B cell (primary cell): ENCODE results near the gene ITGB2. TPM values are rescaled to one million over a fixed set of nuclear protein-coding genes. Genes with fewer than 3 reads are reported as not detected.

Experiments
- ATAC-seq: fragments of 200-7000 bp; cut with Tn5 transposase; one replicate; pipeline ENCODE4 v1.10.0; 2021; ENCODE audit warnings: low read depth, mild to moderate bottlenecking, moderate number of reproducible peaks, moderate library complexity
- CTCF ChIA-PET: fragments of 350-600 bp; sonication (Branson Sonifier 250); formaldehyde crosslinking; loops from one replicate; lab custom pipeline; 2021; ENCODE audit warnings: antibody characterized with exemption, inconsistent platforms; lab: Charles Lee
- POLR2A ChIA-PET: fragments of 350-600 bp; sonication (Branson Sonifier 250); formaldehyde crosslinking; loops from one replicate; lab custom pipeline; 2021; ENCODE audit warnings: antibody characterized with exemption; lab: Charles Lee
- DNase-seq: peaks from one replicate; pipeline ENCODE4 v3.0.0; 2013
- H2AFZ ChIP-seq: 2 replicates; pipeline ENCODE4 v1.6.1; 2012; ENCODE audit warnings: mild to moderate bottlenecking, low read depth, low read length; ENCODE audit not compliant: insufficient read depth, poor library complexity, severe bottlenecking
- H3K27ac ChIP-seq, 2 donors: 1 replicate in 1 of 2; 2 replicates in 1 of 2; pipeline ENCODE4 v1.5.1; 2012 to 2013; ENCODE audit warnings: low read length in 2 of 2, mild to moderate bottlenecking in 2 of 2, moderate library complexity in 1 of 2
- H3K27me3 ChIP-seq, 4 experiments: fragments of 200-600 bp in 1 of 4; sonication (generic) in 1 of 4; replicated peaks in 1 of 4; 1 replicate in 2 of 4; 2 replicates in 2 of 4; pipeline versions ENCODE4 v1.6.1 to v1.7.0; 2013 to 2016; ENCODE audit warnings: low read length in 3 of 4, mild to moderate bottlenecking in 2 of 4, mixed read lengths in 1 of 4, moderate library complexity in 1 of 4; ENCODE audit not compliant: insufficient read depth in 4 of 4, control insufficient read depth in 3 of 4; ENCODE audit errors: control extremely low read depth in 1 of 4
- H3K36me3 ChIP-seq, 2 experiments: replicated peaks in 1 of 2; 1 replicate in 1 of 2; 2 replicates in 1 of 2; pipeline versions ENCODE4 v1.6.1 to v1.7.1; 2013; ENCODE audit warnings: low read length in 1 of 2; ENCODE audit not compliant: insufficient read depth in 2 of 2, control insufficient read depth in 1 of 2; ENCODE audit errors: control extremely low read depth in 1 of 2, extremely low read depth in 1 of 2
- H3K4me1 ChIP-seq, 2 donors: fragments of 200-600 bp in 1 of 2; sonication (generic) in 1 of 2; 1 replicate in 1 of 2; 2 replicates in 1 of 2; pipeline versions ENCODE4 v1.5.1 to v1.6.1; 2013 to 2017; ENCODE audit warnings: low read length in 2 of 2; ENCODE audit not compliant: control insufficient read depth in 2 of 2, insufficient read depth in 2 of 2
- H3K4me2 ChIP-seq: replicated peaks from 2 replicates; pipeline ENCODE3; 2012; ENCODE audit warnings: mild to moderate bottlenecking, low read depth, low read length; ENCODE audit not compliant: poor library complexity, severe bottlenecking
- H3K4me3 ChIP-seq, 5 experiments: fragments of 200-600 bp in 1 of 5; sonication (generic) in 1 of 5; 1 replicate in 3 of 5; 2 replicates in 2 of 5; pipeline versions ENCODE4 v1.5.1 to v1.7.0; 2011 to 2016; ENCODE audit warnings: low read length in 4 of 5, mild to moderate bottlenecking in 4 of 5, low read depth in 2 of 5, control low read depth in 1 of 5, moderate library complexity in 1 of 5; ENCODE audit not compliant: insufficient read depth in 1 of 5; ENCODE audit errors: control extremely low read depth in 1 of 5, extremely low read depth in 1 of 5
- H3K79me2 ChIP-seq: fragments of 200-600 bp; sonication (generic); one replicate; pipeline ENCODE4 v1.6.0; 2016; ENCODE audit warnings: low read length; ENCODE audit not compliant: control insufficient read depth, insufficient read depth
- H3K9ac ChIP-seq: fragments of 200-600 bp; sonication (generic); 2 replicates; pipeline ENCODE4 v1.6.1; 2017; ENCODE audit warnings: mild to moderate bottlenecking, low read length, moderate library complexity
- H3K9me3 ChIP-seq, 3 donors: one replicate each; pipeline versions ENCODE4 v1.6.1 to v1.7.1; 2013; ENCODE audit warnings: low read length in 2 of 3; ENCODE audit not compliant: control insufficient read depth in 2 of 3, insufficient read depth in 1 of 3; ENCODE audit errors: control extremely low read depth in 1 of 3
- H4K20me1 ChIP-seq: 2 replicates; pipeline ENCODE4 v1.6.0; 2012; ENCODE audit warnings: mild to moderate bottlenecking, low read length; ENCODE audit not compliant: insufficient read depth, control insufficient read depth, poor library complexity, severe bottlenecking
- H3K27ac Mint-ChIP-seq: one replicate; pipeline ENCODE4 v1.8.0; 2021; ENCODE audit warnings: mixed read lengths
- H3K27me3 Mint-ChIP-seq: one replicate; pipeline ENCODE4 v1.8.0; 2021; ENCODE audit warnings: mixed read lengths
- H3K4me1 Mint-ChIP-seq: one replicate; pipeline ENCODE4 v1.8.0; 2021; ENCODE audit warnings: mixed read lengths
- H3K4me3 Mint-ChIP-seq: one replicate; pipeline ENCODE4 v1.8.0; 2021; ENCODE audit warnings: mixed read lengths
- H3K9me3 Mint-ChIP-seq: one replicate; pipeline ENCODE4 v1.8.0; 2022; ENCODE audit warnings: mixed read lengths; ENCODE audit not compliant: insufficient read depth
- CTCF ChIP-seq: fragments of 200-600 bp; IDR thresholded peaks from one replicate; pipeline ENCODE4 v1.8.0; 2022; ENCODE audit warnings: antibody characterized with exemption, mild to moderate bottlenecking
- EZH2 ChIP-seq: IDR thresholded peaks from 2 replicates; pipeline ENCODE4 v1.6.1; 2012; ENCODE audit warnings: borderline replicate concordance, low read depth, mild to moderate bottlenecking, moderate library complexity, low read length; ENCODE audit not compliant: insufficient read depth, poor library complexity, severe bottlenecking
- WGBS: methylation state at CpG from one replicate; pipeline ENCODE4 v1.1.5; 2013; ENCODE audit warnings: missing lambda C conversion rate; ENCODE audit not compliant: insufficient coverage; 5-methylcytosine and 5-hydroxymethylcytosine counted together
- intact Hi-C: fragments of 100-400 bp; cut with micrococcal nuclease; formaldehyde crosslinking; loops from one replicate; pipeline ENCODE4 v1.10.0; 2022
- polyA plus RNA-seq: library from polyadenylated mRNA; depleted of rRNA; stranded (reverse); fragments of >200 nt; gene quantifications from 2 replicates; pipeline ENCODE4 v1.2.3, GENCODE V29; 2012
- total RNA-seq, 2 donors: library from RNA; stranded (reverse); fragments of 120-200 nt in 1 of 2; gene quantifications; 1 replicate in 1 of 2; 2 replicates in 1 of 2; pipeline versions ENCODE4 v1.2.3 to v1.2.4, GENCODE V29; 2013 to 2022

ITGB2 gene
- total and polyA plus RNA-seq, 2 donors (not counting 1 experiment from before 2014, with no cell fraction given), result 102 to 368 TPM

DNA sequence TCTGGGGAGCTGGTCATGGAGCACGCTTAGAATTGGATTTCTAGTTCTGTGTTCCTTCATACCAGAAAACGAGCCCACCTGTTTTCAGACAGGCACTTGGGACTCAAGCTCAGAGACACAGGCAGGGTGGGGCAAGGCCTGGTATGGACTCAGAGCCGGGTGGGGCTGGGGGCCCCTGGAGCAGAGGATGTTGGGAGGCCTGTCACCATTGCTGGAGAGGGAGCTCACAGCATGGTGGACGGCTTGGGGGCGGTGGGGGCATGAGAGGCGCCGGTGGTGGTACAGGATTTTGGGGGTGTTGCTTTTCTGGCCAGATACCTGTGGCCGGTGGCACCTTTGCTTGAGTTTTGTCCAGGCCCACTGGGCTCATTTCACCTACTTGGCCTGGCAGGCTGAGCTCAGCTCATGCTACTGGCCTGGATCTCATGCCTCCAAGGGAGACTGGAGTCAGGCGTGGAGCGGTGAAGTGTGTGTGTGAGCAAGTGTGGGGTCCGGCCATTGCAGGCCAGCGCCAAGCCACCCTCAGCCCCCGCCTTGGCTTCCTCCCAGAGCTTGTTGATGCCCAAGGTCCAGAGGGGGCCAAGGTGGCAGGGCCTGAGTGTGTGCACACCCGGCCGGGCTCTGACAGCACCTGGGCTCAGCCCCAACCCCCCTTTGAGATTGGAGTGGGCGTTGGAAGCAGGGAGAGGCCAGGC lies 27.9 kb upstream of the ITGB2 start:
- ATAC-seq (no peak), DNase-seq (no peak)
- Mint-ChIP-seq H3K27ac (no peak overlapping the region), H3K9me3 (no peaks in the 10 kb centered on the region), H3K27me3 (no peaks in the 10 kb centered on the region), H3K4me1 (peaks cover 26% of the 10 kb centered on the region), H3K4me3 (no peak overlapping the region)
- Histone ChIP-seq H3K4me2 (no peak overlapping the region), H4K20me1 (peaks cover 92% of the 10 kb centered on the region), H3K4me1 (peaks cover 17 to 37% of the 10 kb centered on the region in 2 donors), H3K27me3 (no peaks in the 10 kb centered on the region), H3K9me3 (no peaks in the 10 kb centered on the region), H3K4me3 (no peak overlapping the region), H3K9ac (no peak overlapping the region), H2AFZ (no peak overlapping the region), H3K27ac (no peak overlapping the region), H3K79me2 (peaks cover 98% of the 10 kb centered on the region), H3K36me3 (peaks cover 0 to 37% of the 10 kb centered on the region in 2 experiments)
- ChIA-PET CTCF (interaction anchor here (0.8 to 16.3 kb wide), 12 partner anchors 17 to 438 kb away, joined by 3 to 423 read pairs (median 6); partner anchors contain the start of gene UBE2G2), POLR2A (interaction anchor here (0.6 to 0.7 kb wide), 4 partner anchors 24 to 985 kb away, joined by 3 read pairs; no protein-coding TSS in a partner anchor)
- intact Hi-C loops, result loop anchor here (1.0 kb wide), 2 partner anchors 180 to 189 kb away; no protein-coding TSS in a partner anchor
- WGBS, result 94% methylated on average over 16 of the region's 16 CpGs
- TF ChIP-seq CTCF (no peak), EZH2 (no peak)

DNA sequence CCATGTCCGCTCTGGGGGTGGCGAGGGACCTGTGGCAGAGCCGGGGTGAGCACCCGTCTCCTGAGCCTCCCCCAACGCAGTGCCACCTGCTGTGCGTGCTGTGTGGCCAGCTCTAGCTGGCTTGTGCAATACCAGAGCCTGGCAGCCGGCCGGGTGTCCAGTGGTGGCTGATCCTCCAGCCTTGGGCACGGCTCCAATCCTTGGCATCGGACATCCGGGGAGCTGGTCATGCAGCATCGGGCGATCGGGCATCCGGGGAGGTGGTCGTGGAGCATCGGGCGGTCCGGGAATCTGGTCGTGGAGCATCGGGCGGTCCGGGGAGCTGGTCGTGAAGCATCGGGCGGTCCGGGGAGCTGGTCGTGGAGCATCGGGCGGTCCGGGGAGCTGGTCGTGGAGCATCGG lies 27.2 kb upstream of the ITGB2 start:
- no peaks in the 10 kb centered on the region for H3K27me3 Mint-ChIP-seq
- Histone ChIP-seq H3K27me3 (no peaks in the 10 kb centered on the region), H3K9ac (no peak overlapping the region), H3K4me2 (no peak overlapping the region), H2AFZ (no peak overlapping the region), H4K20me1 (peaks cover 92% of the 10 kb centered on the region), H3K36me3 (peaks cover 0 to 38% of the 10 kb centered on the region in 2 experiments), H3K4me1 (peaks cover 19 to 37% of the 10 kb centered on the region in 2 donors), H3K79me2 (peaks cover 98% of the 10 kb centered on the region), H3K4me3 (no peak overlapping the region), H3K27ac (no peak overlapping the region), H3K9me3 (no peaks in the 10 kb centered on the region)
- peaks cover 29% of the 10 kb centered on the region for H3K4me1 Mint-ChIP-seq
- no peak overlapping the region for H3K4me3 Mint-ChIP-seq
- intact Hi-C loops, result no loop called here
- no peak for DNase-seq
- TF ChIP-seq EZH2, result no peak
- no peak for TF ChIP-seq CTCF
- CTCF ChIA-PET, result interaction anchor here (0.6 to 16.3 kb wide), 10 partner anchors 16 to 437 kb away, joined by 3 to 423 read pairs (median 8); partner anchors contain the start of gene UBE2G2
- no peaks in the 10 kb centered on the region for H3K9me3 Mint-ChIP-seq
- H3K27ac Mint-ChIP-seq, result no peak overlapping the region
- POLR2A ChIA-PET, result interaction anchor here (0.6 to 0.7 kb wide), 4 partner anchors 25 to 984 kb away, joined by 3 read pairs; no protein-coding TSS in a partner anchor
- 96% methylated on average over 33 of the region's 33 CpGs for WGBS
- no peak for ATAC-seq
